Natural killer cell (primary cell): ENCODE measurements around the gene MON1A. TPM values are rescaled to one million over a fixed set of nuclear protein-coding genes. Genes with fewer than 3 reads are reported as not detected.

Experiments used
- ATAC-seq, 3 donors: fragments of 150-1000 bp in 2 of 3; fragments of 200-7000 bp in 1 of 3; cut with Tn5 transposase; 1 replicate in 1 of 3; 2 replicates in 2 of 3; pipeline ENCODE4 v1.10.0; 2021; ENCODE audit warnings: mild to moderate bottlenecking in 2 of 3, moderate library complexity in 2 of 3
- DNase-seq, 2 donors: peaks; one replicate each; pipeline versions ENCODE4 v3.0.0 to v3.0.0-alpha.2; 2013 to 2021; ENCODE audit warnings: mixed read lengths in 1 of 2
- H3K27ac ChIP-seq: one replicate; pipeline ENCODE4 v1.5.1; 2013; ENCODE audit warnings: mild to moderate bottlenecking, low read length
- H3K27me3 ChIP-seq: one replicate; pipeline ENCODE4 v1.6.1; 2013; ENCODE audit warnings: low read length; ENCODE audit not compliant: control insufficient read depth, insufficient read depth
- H3K36me3 ChIP-seq: one replicate; pipeline ENCODE4 v1.6.1; 2013; ENCODE audit warnings: low read length; ENCODE audit not compliant: control insufficient read depth, insufficient read depth
- H3K4me1 ChIP-seq: one replicate; pipeline ENCODE4 v1.6.1; 2013; ENCODE audit warnings: low read length; ENCODE audit not compliant: control insufficient read depth, insufficient read depth
- H3K4me3 ChIP-seq: one replicate; pipeline ENCODE4 v1.5.1; 2013; ENCODE audit warnings: low read length
- H3K9me3 ChIP-seq: one replicate; pipeline ENCODE4 v1.6.1; 2013; ENCODE audit warnings: low read length; ENCODE audit not compliant: control insufficient read depth, insufficient read depth
- H3K27ac Mint-ChIP-seq, 2 donors: one replicate each; pipeline ENCODE4 v1.8.0; 2022; ENCODE audit warnings: mild to moderate bottlenecking in 2 of 2, mixed read lengths in 2 of 2, moderate library complexity in 1 of 2
- H3K27me3 Mint-ChIP-seq, 2 donors: one replicate each; pipeline ENCODE4 v1.8.0; 2022; ENCODE audit warnings: low read depth in 2 of 2, mixed read lengths in 2 of 2
- H3K36me3 Mint-ChIP-seq: one replicate; pipeline ENCODE4 v1.8.0; 2022; ENCODE audit warnings: mixed read lengths
- H3K4me1 Mint-ChIP-seq, 2 donors: one replicate each; pipeline ENCODE4 v1.8.0; 2022; ENCODE audit warnings: mixed read lengths in 2 of 2
- H3K4me3 Mint-ChIP-seq: one replicate; pipeline ENCODE4 v1.8.0; 2022; ENCODE audit warnings: mild to moderate bottlenecking, moderate library complexity, mixed read lengths
- H3K9me3 Mint-ChIP-seq, 2 donors: one replicate each; pipeline ENCODE4 v1.8.0; 2022; ENCODE audit warnings: mixed read lengths in 2 of 2
- WGBS: methylation state at CpG from one replicate; pipeline ENCODE4 v1.1.7; 2013; ENCODE audit warnings: missing lambda C conversion rate; ENCODE audit not compliant: insufficient coverage; 5-methylcytosine and 5-hydroxymethylcytosine counted together
- intact Hi-C: fragments of 100-400 bp; cut with micrococcal nuclease; formaldehyde crosslinking; loops from one replicate; pipeline ENCODE4 v1.14.2; 2022
- total RNA-seq, 4 donors: library from RNA; stranded (reverse); fragments of 120-200 nt in 1 of 4; gene quantifications; one replicate each; pipeline versions ENCODE4 v1.2.3 to v1.2.4, GENCODE V29; 2013 to 2022
- TF ChIP-seq, protein P1 (sequence below): fragments of 200-600 bp; IDR thresholded peaks from one replicate; pipeline ENCODE4 v1.8.0; 2022; ENCODE audit warnings: antibody characterized with exemption

Gene MON1A
- total RNA-seq, 3 donors from 2014 or later (not counting 1 experiment from before 2014, with no cell fraction given) = 3.7 to 8.1 (median 7.9) TPM

- Mint-ChIP-seq H3K27ac (no peak overlapping the region), H3K36me3 (no peaks in the 10 kb centered on the region), H3K4me1 (peaks cover 0 to 6% of the 10 kb centered on the region in 2 donors), H3K27me3 (no peaks in the 10 kb centered on the region), H3K4me3 (no peak overlapping the region), H3K9me3 (no peaks in the 10 kb centered on the region)
- no peak overlapping the region for H3K4me3 ChIP-seq
- intact Hi-C loops = no loop called here
- WGBS = 89% methylated on average over 10 of the region's 10 CpGs
- no peaks in the 10 kb centered on the region for H3K27me3 ChIP-seq
- no peaks in the 10 kb centered on the region for H3K4me1 ChIP-seq
- DNase-seq (no peak), ATAC-seq (no peak)
- H3K9me3 ChIP-seq = no peaks in the 10 kb centered on the region
- no peaks in the 10 kb centered on the region for H3K36me3 ChIP-seq
- TF ChIP-seq, protein P1, sequence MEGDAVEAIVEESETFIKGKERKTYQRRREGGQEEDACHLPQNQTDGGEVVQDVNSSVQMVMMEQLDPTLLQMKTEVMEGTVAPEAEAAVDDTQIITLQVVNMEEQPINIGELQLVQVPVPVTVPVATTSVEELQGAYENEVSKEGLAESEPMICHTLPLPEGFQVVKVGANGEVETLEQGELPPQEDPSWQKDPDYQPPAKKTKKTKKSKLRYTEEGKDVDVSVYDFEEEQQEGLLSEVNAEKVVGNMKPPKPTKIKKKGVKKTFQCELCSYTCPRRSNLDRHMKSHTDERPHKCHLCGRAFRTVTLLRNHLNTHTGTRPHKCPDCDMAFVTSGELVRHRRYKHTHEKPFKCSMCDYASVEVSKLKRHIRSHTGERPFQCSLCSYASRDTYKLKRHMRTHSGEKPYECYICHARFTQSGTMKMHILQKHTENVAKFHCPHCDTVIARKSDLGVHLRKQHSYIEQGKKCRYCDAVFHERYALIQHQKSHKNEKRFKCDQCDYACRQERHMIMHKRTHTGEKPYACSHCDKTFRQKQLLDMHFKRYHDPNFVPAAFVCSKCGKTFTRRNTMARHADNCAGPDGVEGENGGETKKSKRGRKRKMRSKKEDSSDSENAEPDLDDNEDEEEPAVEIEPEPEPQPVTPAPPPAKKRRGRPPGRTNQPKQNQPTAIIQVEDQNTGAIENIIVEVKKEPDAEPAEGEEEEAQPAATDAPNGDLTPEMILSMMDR = no peak
- no peak overlapping the region for H3K27ac ChIP-seq
Observed at GRCh38 chr3:49889296-49889695, 40.3 kb downstream of the MON1A start.

- Mint-ChIP-seq H3K27ac (no peak overlapping the region), H3K4me3 (no peak overlapping the region), H3K9me3 (no peaks in the 10 kb centered on the region), H3K36me3 (no peaks in the 10 kb centered on the region), H3K4me1 (peaks cover 0 to 6% of the 10 kb centered on the region in 2 donors), H3K27me3 (no peaks in the 10 kb centered on the region)
- Histone ChIP-seq H3K9me3 (no peaks in the 10 kb centered on the region), H3K27me3 (no peaks in the 10 kb centered on the region), H3K4me3 (no peak overlapping the region), H3K27ac (no peak overlapping the region), H3K36me3 (no peaks in the 10 kb centered on the region), H3K4me1 (no peaks in the 10 kb centered on the region)
- TF ChIP-seq, protein P1 = no peak
- intact Hi-C loops = no loop called here
- ATAC-seq (no peak), DNase-seq (no peak)
Observed at GRCh38 chr3:49886922-49887265, 42.7 kb downstream of the MON1A start.

- H3K4me1 Mint-ChIP-seq = no peaks in the 10 kb centered on the region
- H3K27me3 Mint-ChIP-seq = no peaks in the 10 kb centered on the region
- H3K9me3 Mint-ChIP-seq = no peaks in the 10 kb centered on the region
- H3K4me3 Mint-ChIP-seq = no peak overlapping the region
- Histone ChIP-seq H3K9me3 (no peaks in the 10 kb centered on the region), H3K4me3 (no peak overlapping the region), H3K27me3 (no peaks in the 10 kb centered on the region), H3K27ac (no peak overlapping the region), H3K36me3 (no peaks in the 10 kb centered on the region), H3K4me1 (no peaks in the 10 kb centered on the region)
- no peak for DNase-seq
- intact Hi-C loops = no loop called here
- TF ChIP-seq, protein P1 = no peak
- WGBS = 85% methylated on average over 4 of the region's 4 CpGs
- no peaks in the 10 kb centered on the region for H3K36me3 Mint-ChIP-seq
- ATAC-seq = no peak
- H3K27ac Mint-ChIP-seq = no peak overlapping the region
Observed at GRCh38 chr3:49883998-49884397, 45.6 kb downstream of the MON1A start.

DNA sequence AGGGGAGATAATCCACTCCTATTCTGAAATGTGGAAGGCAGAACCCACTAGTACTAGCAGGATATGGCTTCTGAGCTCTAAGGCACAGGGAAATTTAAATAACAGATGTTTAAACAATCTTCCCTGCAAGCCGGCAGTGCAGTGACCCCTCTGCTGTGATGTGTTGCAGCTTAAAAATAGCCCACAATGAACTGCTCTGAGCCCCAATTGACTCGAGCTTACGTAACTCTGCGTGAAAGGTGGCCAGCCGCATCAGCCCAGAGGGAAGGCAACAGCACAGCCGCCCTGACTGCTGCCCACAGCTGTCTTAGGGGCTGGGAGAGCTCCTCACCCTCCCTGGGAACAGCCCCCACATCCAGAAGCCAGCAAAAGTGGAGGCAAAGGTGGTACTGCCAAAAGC, 47.4 kb downstream of the MON1A start:
- Histone ChIP-seq H3K4me1 (no peaks in the 10 kb centered on the region), H3K4me3 (no peak overlapping the region), H3K9me3 (no peaks in the 10 kb centered on the region), H3K27me3 (no peaks in the 10 kb centered on the region), H3K36me3 (no peaks in the 10 kb centered on the region), H3K27ac (no peak overlapping the region)
- Mint-ChIP-seq H3K27ac (no peak overlapping the region), H3K27me3 (no peaks in the 10 kb centered on the region), H3K4me1 (no peaks in the 10 kb centered on the region), H3K36me3 (no peaks in the 10 kb centered on the region), H3K4me3 (no peak overlapping the region), H3K9me3 (no peaks in the 10 kb centered on the region)
- TF ChIP-seq, protein P1 = no peak
- WGBS = 64% methylated on average over 6 of the region's 6 CpGs
- DNase-seq = no peak
- no peak for ATAC-seq
- intact Hi-C loops = no loop called here
